Measurements from ENCODE around the gene DENND4A.

Gene DENND4A

DNA sequence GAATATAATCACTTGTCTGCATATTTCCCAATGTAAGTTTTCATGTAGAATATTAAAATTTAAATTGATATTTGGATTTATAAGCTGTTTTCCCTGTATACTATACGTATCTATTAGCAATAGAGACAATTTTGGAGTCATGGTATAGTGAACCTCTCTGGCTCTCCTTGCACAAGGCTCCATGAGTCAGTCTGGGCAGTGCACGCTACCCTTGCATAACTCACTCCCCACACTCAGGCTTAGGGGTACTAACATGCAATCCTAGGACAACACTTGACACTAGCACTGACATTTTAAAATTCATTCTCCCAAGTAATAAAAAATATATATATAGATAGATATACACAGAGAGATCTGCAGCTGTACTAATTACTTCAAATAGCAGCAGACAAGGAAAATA, 131.2 kb downstream of the DENND4A start:
- DNase-seq: no peak

DNA sequence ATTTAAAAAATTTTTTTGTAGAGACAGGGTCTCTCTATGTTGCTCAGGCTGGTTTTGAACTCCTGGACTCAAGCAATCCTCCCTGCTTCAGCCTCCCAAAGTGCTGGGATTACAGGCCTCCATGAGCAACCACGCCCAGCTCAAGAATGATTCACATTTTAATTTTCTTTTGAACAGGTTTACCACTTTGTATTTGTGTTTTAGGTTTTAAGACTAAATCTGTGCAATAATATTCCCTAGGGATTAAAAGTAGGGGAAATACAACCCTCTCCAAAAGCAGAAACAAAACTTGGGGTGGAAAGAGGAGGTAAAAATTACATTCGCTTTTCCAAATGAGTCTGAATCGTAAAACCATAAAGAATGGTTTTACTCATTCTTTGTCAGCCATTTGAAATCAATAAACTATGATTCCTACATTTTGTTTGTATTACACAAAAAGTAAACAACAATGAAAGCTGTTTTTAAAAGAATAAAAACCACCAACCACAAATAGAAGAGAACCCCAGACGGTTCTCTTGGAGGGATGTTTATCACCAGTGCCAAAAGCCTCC, 132.5 kb downstream of the DENND4A start:
- DNase-seq: no peak

DNA sequence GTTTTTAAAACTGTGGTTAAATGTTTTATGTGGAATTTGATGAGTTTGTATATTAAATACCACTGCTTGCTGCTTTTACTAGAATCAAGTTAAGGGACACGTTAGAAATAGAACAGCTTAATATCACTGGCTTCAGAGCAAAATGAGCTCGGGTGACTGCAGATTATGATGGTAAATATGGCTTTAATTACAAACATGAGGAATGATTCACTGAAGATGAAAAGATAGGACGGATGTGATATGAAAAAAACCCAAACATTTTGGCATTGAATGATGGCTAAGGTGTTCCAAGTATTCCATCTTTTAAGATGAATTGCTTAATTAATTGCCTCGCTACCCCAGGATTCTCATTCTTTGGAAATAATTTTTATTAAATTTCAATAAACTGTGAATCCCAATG, 136.6 kb downstream of the DENND4A start:
- no peak for DNase-seq

DNA sequence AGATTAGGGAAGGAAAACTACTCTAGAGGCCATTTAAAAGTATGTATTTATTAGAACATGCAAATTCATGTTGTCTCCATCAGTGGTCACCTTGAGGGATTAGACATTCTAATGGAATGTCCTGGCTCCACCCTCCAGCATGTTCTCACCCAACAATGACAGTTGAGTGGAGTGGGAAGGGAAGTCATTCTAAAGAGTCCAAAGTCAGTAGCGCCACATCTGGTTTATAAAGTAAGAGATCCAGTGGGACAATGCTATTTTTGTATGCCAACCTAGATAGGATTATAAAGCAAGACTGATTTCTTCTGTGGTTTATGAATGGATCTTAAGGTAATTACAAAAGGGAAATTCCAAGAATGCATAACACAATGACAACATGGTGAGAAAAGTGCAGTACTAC, 137.1 kb downstream of the DENND4A start:
- no peak for DNase-seq

DNA sequence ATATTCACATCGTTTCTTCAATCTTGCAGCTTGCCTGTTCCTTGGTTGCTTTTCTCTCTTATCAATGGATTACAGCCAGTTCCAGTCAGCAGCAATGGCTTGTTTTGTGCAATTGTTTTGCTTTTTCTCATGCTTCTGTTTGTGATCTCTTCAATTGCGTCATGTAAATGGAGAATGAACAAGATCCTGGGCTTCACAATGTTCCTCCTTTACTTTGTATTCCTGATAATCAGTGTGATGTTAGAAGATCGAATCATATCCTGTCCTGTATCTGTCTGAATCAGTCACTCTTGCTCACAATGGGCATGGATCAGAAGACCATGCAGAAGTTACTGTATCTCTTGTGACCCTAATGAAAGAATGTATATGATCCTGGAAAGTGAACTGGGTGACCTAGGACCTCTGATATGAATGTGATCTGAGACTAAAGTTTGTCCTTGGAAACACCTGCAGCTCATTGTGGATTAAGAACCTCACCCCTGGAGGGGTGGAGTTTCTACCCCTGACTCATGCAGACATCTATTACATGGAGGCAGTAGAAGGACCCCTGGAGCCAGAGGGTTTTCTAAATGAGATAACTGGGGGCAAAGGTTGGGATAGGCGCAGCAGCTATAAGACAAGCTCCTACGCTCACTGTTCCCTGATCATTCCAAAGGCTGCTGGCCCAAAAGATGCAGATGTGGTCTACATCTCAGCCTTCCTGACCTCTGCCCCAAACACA, 138.1 kb downstream of the DENND4A start:
- DNase-seq: no peak

DNA sequence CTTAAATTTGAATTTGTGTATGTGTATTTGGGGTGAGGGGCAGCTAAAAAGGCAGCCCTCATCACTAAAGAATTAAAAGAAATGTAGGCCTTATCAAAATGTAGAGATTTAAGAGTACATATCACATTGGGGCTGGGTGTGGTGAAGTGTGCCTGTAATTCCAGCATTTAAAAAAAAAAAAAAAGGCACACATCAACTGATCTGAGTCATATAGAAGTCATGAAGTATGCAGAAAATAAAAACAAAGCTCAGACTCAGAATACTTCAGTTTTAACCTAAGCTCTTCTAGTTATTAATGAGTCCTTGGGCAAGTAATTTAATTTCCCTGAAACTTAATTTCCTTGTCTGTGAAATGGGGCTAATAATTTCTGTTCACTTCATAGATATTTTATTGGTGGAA, 138.8 kb downstream of the DENND4A start:
- no peak for DNase-seq

DNA sequence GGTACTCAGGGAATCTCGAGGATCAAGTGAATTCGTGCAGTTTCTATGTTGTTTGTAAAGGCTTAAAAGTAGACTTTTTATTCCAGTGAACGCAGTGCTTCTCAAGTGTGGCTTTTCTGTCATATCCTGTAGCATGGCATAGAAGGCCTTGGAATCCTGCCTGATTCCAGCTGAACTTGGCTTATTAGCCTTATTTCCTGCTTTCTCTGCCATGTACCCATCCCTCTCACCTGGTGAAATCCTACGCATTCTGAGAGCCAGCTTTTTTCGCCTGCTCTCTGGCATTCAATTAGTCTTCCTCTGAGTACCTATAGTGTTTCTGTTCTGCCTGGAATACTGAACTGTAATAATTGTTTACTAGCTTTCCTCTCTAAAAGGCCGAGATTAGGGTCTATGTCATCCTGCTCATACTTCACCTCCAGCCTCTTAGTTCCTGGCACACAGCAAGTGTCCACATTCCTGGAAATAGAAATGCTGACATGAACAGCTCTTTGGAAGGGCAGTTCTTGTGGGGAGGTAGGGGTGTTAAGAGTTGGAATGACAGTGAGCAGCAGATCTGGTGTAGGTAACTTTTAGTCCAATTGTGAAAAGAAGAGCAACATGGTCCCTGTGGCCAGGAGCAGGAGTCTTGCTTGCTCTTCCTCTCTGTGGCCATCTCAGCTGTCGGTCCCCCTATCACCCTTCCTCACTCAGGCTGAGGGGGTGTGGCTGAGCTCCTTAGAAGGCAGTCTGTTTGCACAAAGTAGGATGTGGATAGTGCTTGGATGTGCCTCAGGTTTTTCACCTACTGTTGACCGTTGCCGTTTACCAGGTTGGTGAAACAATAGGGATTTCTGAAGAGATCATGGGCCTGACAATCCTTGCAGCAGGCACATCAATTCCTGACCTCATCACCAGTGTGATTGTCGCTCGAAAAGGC, 140.0 kb downstream of the DENND4A start:
- no peak for DNase-seq

DNA sequence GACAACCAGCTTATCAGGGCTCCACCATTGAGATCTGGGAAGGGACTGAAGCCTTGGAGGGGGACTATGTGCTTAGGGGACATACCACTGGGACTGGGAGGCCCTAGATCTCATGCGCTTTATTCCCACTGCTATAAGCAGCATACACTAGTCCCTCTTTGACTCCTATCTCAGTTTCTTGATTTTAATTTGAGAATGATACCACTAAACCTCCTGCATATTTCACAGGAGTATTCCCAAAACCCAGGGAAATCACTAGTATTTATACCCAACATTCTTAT, 141.1 kb downstream of the DENND4A start:
- no peak for DNase-seq

DNA sequence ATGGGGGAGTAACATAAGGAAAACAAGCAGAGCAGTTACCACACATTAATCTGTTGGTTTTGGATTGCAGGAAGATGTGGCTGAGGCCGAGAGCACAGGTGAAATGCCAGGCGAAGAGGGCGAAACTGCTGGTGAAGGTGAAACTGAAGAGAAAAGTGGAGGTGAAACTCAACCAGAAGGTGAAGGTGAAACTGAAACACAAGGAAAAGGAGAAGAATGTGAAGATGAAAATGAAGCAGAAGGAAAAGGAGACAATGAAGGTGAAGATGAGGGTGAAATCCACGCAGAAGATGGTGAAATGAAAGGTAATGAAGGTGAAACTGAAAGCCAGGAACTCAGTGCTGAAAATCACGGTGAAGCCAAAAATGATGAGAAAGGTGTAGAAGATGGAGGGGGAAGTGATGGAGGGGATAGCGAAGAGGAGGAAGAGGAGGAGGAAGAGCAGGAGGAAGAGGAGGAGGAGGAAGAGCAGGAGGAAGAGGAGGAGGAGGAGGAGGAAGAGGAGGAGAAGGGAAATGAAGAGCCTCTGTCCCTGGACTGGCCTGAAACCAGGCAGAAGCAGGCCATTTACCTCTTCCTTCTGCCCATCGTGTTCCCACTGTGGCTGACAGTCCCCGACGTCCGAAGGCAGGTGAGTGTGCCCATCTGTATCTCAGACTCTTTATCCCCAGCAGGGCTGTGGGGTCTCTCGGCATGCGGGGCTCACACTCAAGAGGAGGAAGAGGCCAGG, 141.6 kb downstream of the DENND4A start:
- no peak for DNase-seq

DNA sequence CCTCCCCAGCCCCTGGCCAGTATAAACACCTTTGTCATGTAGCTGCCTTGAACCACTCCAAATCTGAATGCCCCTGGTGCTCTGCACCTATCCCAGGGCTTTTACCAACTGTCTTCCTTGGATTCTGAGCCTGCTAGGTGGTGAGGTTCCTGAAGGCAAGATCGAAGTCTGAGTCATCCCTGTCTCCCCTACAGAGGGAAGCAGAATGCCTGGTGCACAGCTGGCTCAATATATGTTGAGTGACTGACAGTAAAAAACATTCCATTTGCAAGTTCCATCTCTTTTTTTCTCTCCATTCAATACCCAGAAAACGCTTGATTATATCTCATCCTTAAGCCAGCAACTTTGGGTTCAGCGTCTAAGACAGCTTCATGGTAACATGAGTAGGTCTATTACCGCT, 145.6 kb downstream of the DENND4A start:
- DNase-seq: no peak

DNA sequence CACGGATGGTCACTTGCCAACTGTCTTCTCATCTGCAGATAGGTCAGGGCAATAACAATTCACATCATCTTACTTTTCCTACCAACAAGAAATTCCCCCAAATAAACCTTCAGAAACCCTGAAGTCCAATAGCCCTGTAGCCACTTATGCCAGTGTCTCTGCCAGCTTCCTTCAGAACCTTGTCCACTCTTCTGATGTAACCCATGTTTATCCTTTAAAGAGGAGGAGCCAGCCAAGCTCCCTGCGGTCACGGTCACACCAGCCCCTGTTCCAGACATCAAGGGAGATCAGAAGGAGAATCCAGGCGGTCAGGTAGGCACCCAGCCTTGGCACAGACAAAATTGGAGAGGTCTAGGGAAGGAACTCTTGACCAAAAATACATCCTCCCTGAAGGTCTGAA, 146.7 kb downstream of the DENND4A start:
- DNase-seq: no peak

DNA sequence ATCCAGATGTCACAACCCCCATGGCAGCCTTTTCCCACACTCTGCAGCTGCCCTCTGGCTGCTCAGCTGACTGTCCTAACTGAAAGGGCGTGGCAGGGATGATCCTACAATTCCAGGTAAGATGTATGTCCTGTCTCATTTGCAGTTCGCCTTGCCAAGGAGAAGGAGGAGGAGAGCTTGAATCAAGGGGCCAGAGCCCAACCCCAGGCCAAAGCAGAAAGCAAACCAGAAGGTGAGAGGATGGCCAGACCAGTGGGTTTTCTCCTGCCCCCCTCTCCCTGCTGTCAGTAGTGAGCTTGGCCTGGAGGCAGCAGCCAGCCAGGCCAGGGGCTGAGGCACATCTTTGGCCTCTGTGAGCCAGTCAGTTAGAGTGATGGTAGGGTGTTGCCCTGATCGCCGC, 147.8 kb downstream of the DENND4A start:
- DNase-seq: no peak

DNA sequence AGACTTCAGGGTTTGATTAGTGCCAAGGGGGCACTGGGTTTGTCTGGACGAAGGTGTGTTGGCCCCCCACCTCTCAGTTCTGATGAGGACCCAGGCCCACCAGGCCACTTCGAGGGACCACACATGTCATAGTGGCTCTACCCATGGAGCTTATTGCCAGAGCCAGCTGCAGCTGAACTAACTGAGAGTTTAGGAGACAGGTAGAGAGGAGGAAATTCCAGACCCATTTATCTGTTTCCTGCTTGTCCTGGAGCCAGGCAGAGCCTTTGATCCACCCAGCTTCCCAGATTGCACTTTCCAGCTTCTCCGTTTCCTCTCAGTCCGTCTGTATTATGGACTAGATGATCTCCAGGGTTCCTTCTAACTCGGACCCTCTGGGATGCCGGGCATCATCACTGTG, 149.5 kb downstream of the DENND4A start:
- no peak for DNase-seq

DNA sequence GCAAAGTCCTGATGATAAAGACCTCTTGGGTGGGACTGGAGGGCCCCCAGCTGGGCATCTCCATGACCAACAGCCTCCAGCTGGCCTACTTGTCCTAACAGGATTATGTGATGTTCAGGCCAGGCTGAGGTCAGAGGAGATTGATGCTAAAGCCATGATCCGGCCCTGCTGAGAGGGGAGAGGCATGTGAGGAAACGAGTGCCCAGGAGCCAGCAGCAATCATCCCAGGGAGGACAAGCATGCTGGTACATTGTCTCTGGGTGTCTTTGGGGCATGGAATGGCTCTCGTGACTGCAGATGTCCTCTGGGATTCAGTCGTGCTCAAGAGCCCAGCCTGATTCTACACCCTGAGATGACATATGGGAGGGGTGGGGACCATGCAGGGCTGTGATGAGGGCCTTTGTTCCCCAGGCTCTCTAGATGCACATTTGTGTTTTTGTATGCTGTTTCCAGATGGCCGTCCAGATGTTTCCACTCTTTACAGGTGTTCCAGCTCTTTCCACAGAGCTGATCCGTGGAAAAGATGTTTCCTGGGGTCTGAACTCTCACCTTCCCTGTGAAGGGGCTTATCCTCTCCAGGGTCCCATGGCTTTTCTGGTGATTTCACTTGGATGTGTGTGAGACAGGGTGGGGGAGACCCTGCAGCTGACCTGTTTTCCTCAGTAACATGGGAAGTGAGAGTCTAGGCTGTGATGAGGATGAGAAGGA, 150.2 kb downstream of the DENND4A start:
- DNase-seq: no peak

DNA sequence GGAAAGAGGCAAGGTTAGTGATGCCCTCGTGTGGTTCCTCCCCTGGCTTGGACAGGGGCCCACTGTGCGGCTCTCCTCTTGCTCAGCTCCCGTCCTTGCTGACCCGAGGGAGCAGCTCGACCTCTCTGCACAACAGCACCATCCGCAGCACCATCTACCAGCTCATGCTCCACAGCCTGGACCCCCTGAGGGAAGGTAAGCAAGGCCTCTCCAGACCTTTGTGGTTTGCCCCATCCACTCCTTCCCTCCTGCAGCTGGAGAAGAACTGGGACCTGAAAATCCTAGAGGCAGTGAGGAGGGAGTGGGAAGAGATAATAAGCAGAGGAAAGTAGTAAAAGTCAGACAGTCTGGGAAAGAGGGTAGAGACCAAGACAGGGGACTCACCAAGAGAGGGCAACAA, 152.6 kb downstream of the DENND4A start:
- DNase-seq: no peak

DNA sequence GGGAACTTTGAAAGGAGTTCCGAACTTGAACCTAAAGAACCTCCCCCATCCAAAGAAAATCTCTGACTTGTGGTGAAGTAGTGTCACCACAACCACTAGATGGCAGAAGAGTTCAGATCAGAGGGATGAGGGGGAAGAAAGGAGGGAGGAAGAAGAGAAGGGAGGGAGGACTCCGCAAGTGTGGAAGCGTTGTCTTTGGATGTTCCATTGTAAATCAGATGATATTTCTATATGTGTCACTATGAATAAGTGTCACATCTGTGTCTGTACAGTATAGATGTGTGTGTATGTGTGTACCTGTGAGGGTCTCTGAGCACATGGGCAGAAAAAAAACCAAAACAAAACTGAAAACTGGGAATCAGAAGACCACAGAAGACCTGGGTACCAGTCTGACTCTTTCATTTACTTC, 153.4 kb downstream of the DENND4A start:
- DNase-seq: peak; percentile 79

DNA sequence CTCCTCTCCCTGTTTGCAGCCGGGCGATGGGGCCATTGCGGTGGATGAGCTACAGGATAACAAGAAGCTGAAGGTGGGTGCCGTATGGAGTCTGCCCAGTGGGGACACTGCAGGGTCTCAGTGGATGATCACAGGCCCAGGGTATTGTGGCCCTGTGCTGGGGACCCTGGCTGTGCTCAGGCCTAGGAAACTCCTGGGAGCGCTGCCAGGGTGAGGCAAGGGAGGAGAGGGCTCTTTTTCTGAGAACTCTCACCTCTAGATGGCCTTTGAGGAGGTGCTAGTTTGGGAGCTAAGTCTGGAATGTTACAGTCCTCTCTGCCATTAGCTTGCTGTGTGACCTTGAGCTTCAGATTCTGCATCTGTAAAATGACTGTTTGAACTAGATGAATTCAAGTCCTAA, 154.0 kb downstream of the DENND4A start:
- no peak for DNase-seq

DNA sequence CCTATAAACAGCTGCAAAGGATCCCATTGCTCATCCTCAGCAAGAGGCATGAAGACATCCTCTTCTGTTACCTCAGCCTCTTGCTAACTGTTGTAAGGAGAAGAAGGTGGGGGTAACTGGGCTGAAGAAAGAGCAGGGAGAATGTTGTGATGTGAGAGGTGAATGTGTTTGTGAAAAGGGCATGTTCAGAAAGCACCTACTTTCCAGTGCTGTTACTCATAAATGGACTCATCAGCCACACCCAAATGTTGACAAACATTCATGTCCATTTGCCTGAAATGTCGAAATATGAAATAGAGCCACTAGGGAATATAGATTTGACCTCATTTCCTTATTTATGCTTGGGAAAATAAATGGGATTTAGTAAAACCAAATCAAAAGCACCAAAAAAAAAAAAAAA, 157.7 kb downstream of the DENND4A start:
- no peak for DNase-seq

DNA sequence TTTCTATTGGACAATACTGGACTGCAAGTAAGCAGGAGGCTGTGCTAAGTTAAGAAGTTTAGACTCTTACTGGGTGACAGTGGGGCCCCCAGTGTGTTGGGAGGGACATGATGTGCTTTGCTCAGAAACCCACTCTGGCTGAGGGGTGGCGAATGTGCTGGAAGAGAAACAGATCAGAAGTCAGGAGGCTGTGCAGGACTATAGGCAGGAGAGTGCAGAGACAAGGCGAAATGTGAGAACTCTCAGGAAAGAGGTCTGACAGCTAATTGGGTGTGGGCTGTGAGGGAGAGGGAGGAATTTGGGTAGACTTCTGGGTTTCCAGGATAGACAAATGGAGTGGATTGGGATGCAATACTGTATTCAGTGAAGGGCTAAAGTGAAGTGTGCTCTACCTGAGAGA, 158.3 kb downstream of the DENND4A start:
- DNase-seq: no peak

DNA sequence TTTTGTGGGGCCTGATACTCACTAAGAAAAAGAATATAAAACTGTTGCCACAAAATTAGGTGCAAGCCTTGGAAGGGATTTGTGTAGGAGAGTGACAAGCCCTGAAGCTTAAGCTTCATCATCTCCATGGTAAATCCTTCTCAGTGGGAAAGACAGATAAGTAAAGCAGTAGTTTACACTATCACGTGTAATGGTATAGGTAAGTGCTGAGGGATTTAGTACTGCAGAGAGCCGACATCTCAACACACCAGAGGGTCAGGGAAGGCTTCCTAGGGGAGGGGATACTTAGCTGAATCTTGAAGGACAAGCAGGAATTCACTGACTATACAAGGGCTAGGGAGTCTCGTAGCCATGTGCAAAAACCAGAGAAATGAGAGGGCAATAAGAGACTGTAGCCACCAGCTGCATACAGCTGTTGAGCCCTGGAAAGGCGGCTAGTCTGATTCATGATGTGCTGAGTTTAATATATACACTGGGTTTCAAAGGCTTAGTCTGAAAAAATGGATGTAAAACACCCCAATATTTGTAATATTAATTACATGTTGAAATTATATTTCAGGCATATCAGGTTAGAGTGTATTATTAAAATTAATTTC, 159.2 kb downstream of the DENND4A start:
- DNase-seq: no peak

DNA sequence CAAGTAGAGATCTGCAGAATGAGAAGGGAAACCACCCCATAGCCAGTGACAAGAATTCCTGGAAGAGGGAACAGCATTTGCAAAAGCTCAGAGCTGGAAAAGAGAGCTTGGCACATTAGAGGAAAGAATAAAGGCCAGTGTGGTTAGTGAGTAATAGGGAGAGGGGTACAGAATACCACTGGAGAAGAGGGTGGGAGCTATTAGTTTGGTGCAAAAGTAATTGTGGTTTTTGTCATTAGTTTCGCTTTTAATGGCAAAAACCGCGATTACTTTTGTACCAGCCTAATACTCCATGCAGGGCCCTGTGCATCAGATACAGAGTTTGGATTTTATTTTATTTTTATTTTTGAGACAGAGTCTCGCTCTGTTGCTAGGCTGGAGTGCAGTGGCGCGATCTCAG, 160.6 kb downstream of the DENND4A start:
- DNase-seq: peak; percentile 31

DNA sequence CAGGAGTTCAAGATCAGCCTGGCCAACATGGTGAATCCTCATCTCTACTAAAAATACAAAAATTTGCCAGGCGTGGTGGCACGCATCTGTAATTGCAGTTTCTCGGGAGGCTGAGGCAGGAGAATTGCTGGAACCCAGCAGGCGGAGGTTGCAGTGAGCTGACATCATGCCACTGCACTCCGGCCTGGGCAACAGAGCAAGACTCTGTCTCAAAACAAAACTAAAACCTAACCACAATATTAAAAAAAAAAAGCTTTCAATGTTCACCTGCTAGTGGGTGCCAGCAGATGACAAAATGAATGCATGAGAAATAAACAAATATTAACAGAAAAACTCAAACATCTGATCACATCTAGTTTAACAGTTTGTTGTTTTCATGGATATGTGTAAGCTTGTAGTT, 161.3 kb downstream of the DENND4A start:
- DNase-seq: peak; percentile 7

DNA sequence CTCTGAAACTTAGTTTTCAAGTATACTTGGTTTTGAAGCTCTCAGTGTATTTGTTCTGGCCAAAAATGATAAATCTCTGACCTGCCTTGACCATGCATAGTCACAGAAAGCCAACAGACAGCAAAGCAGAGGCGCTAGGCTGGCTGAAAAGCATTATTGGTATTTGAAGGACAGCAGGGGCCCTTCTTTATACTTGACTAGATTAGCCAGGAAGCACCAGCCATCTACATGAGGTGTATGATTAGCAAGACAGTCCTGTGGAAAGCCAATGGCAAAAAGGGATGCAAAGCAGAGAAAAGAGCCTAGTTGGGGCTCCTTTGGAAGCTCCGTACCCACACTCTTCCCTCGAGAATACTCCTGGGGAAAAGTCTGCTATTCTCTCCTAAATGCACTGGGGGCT, 162.5 kb downstream of the DENND4A start:
- no peak for DNase-seq

Measured in CD4-positive, alpha-beta T cell treated with Interleukin-17A for 1 hour (primary cell).